ENCODE measurements around the gene GPS2.

DNA sequence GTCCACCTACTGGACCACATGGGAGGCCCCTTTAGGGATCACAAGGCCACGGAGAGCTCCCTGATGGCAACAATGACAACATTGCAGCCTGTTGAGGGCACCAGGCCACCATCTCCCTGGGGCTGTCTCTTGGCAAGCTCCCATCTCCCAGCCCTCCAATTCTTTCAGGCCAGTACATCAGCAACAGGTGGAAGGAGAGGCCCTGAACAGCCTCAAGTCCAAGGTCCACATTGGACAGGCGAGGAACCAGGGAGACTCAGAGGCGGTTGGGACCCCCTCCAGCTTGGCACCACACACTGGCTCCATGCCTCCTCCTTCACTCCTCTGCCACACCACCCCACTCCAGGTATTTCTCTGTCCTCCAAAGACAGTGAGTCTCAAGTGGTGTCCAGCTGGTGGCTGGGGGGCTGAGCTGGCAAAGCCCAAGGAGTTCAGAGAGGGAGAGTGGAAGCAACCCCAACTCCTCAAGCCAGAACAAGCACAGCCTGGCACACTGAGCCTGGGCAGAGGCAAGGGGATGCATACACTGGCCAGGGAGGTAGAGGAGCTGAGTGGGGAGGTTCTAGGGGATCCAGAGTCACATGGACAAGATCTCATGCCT is 19.9 kb upstream of the GPS2 start:
- TF ChIP-seq EP300 (IDR thresholded peaks at IDR 0.05) (no peak), CTCF (IDR thresholded peaks at IDR 0.05) (no peak)
